ENCODE results near the gene FOXRED2. TPM values are rescaled to one million over a fixed set of nuclear protein-coding genes. Genes with fewer than 3 reads are reported as not detected.

FOXRED2 gene
- 1 to 10 TPM in 1 of 3 donors, under 1 TPM in 1, not detected in 1; 0.38 to 2.8 TPM for polyA plus RNA-seq

DNA sequence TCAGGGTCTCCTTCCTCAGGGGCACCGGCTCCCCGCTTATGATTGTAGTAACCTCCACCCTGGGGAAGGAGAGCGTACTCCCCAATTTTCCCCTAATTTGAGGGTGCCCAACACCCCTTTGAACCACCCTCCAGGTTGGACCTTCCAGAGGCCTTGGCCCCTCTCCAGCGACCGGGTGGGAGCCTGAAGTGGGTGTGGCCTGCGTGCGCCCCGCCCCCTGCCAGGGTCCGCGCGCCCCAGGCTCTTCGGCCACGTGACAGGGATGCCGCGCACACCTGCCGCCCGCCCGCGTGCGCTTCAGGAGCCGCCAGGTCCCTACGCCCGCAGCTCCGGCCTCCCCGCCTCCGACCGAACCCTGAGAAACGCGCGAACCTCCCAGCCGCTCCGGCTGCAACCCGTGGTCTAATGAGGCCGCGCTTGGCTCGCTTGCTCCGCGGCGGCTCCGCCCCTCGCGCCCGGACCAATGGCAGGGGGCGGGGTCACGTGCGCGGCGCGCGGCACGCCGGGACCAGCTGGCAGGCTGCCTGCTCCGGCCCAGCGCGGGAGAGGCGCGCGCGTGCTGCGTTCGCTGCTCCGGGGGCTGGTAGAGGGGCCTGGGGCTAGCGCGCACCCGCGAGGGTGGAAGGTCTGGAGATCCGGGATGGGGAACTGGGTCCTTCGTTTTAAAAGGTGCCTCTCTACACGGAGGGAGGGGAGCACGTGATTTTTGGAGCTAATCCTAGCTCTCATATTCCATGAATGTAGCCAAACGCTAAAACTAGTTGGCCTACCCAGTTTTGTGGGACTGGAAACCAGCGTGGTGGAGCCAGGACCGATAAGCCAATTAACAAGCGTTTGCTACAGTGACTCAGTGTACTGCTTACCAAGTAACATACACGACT lies at the start of gene FOXRED2:
TSS of gene FOXRED2 (minus strand) at position 404 of the 881 bp plus-strand sequence. CDS start 618 bp downstream, outside the sequence.
- no peaks in the 10 kb centered on the region for H3K9me3 Mint-ChIP-seq
- H3K27ac Mint-ChIP-seq = peak within 1 kb of the TSS in 4 of 6 donors; percentile 1 to 73 (median 54)
- DNase-seq = peak; percentile 90 to 92 (median 90)
- peak within 1 kb of the TSS; percentile 65 to 76 (median 74) for H3K4me3 Mint-ChIP-seq
- H3K4me1 Mint-ChIP-seq = peaks cover 6 to 14% of the 10 kb centered on the region in 2 donors
- peaks cover 7 to 14% (median 9%) of the 10 kb centered on the region in 3 donors for H3K36me3 Mint-ChIP-seq
- H3K27me3 Mint-ChIP-seq (ENCODE audit: low read depth in 3 of 3) = peaks cover 0 to 2% (median 2%) of the 10 kb centered on the region in 3 donors

DNA sequence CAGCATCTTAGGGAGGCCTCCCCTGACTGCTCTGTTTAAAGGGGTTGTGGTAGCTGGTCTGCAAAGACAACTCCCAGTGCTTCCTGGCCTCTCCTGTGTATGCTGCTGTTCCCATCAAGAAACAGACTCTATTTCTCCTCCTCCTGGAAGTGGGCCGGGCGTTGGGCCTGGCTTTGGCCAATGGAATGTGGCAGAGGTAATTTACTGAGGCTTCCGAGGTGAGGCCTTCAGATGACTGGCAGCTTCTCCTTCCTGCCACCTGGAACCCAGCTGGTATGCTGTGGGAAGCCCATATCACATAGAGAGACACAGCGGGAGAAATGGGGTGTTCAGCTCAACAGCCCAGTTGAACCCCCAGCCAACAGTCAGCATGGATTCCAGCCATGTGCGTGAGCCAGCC lies 47.3 kb upstream of the FOXRED2 start:
- peaks cover 0 to 3% (median 0%) of the 10 kb centered on the region in 6 donors for H3K9me3 Mint-ChIP-seq
- DNase-seq = no peak
- H3K27me3 Mint-ChIP-seq (ENCODE audit: low read depth in 3 of 3) = peaks cover 6 to 11% (median 7%) of the 10 kb centered on the region in 3 donors
- H3K36me3 Mint-ChIP-seq = no peaks in the 10 kb centered on the region
- no peaks in the 10 kb centered on the region for H3K4me1 Mint-ChIP-seq
- H3K27ac Mint-ChIP-seq = no peak overlapping the region
- no peak overlapping the region for H3K4me3 Mint-ChIP-seq

DNA sequence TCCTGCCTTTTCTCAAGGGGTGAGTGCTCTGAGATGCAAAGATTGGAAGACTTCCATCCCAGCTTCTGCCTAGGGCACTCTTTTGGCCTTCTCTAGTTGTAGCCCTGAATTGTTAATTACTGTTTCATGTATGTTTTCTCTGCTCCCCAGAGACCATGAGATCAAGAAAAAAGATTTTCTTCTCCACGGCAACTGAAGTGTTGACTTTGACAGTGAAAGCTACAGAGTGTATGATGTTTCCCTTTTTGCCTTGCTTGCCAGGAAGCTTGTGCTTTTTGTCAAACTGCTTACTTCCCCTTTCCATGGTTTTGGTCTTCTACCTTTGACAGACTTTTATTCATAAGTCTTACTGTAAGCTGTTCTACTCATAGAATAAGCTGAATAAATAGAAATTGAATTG lies 45.4 kb upstream of the FOXRED2 start:
- Mint-ChIP-seq H3K27me3 (ENCODE audit: low read depth in 3 of 3) (peaks cover 6 to 15% (median 8%) of the 10 kb centered on the region in 3 donors), H3K27ac (no peak overlapping the region), H3K4me1 (no peaks in the 10 kb centered on the region), H3K4me3 (no peak overlapping the region), H3K9me3 (peaks cover 0 to 3% (median 0%) of the 10 kb centered on the region in 6 donors), H3K36me3 (no peaks in the 10 kb centered on the region)
- DNase-seq = no peak

DNA sequence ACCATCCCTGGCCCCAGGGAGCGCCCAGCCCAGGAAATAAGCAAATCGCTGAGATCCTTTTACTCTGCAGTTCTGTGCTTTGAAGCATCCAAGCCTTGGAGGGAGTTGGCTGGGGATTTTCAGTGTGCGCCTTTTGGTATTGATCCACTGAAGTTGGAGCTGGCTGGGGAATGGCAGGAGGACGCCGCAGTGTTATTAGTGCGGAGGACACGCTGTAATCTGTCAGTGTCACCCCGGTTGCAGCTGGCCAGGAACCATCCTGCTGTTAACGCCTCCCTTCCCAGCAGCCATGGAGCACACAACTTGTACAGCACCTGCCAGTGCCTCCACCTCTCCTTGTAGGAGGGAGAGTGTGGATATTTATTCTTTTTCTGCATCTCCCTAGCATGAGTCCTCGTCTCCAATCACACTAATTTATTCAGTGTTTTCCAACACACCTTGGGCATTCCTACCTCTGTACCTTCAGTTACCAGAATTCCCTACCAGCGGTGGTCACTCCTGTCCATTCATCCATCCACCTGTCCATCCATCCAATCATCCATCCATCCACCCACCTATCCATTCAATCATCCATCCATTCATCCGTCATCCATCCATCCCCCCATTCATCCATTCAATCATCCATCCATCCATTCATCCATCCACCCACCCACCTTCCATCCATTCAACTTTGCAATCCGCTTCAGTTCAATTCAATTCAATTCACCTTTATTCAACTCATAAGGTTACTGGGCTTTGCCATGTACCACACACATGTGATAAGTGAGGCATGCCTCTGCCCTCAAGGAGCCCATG lies 44.1 kb upstream of the FOXRED2 start:
- peaks cover 9 to 19% (median 10%) of the 10 kb centered on the region in 3 donors for H3K27me3 Mint-ChIP-seq (ENCODE audit: low read depth in 3 of 3)
- peaks cover 0 to 3% (median 0%) of the 10 kb centered on the region in 6 donors for H3K9me3 Mint-ChIP-seq
- H3K36me3 Mint-ChIP-seq = no peaks in the 10 kb centered on the region
- H3K4me1 Mint-ChIP-seq = no peaks in the 10 kb centered on the region
- DNase-seq = no peak
- no peak overlapping the region for H3K4me3 Mint-ChIP-seq
- no peak overlapping the region for H3K27ac Mint-ChIP-seq

DNA sequence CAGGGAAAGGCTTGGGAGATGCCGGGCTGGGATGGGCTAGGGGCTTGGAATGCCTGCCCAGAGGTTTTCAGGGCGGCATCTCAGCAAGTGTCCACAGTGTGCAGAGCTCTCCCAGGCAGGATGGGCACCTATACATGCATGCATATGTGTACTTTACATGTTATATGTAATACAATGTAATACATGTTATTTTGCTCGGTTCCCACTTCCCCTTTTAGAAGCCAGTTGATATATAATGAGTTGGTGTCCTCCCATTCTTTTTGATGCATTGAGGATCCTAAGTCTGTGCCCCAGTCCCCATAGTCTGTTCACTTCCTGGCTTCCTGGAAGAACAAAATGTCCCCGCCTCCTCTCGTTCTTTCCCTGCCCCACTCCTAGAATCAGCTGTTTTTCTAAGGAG lies 42.2 kb upstream of the FOXRED2 start:
- peaks cover 0 to 3% (median 0%) of the 10 kb centered on the region in 6 donors for H3K9me3 Mint-ChIP-seq
- no peaks in the 10 kb centered on the region for H3K4me1 Mint-ChIP-seq
- no peak overlapping the region for H3K27ac Mint-ChIP-seq
- H3K27me3 Mint-ChIP-seq (ENCODE audit: low read depth in 3 of 3) = peaks cover 7 to 19% (median 8%) of the 10 kb centered on the region in 3 donors
- DNase-seq = no peak
- no peak overlapping the region for H3K4me3 Mint-ChIP-seq
- no peaks in the 10 kb centered on the region for H3K36me3 Mint-ChIP-seq

DNA sequence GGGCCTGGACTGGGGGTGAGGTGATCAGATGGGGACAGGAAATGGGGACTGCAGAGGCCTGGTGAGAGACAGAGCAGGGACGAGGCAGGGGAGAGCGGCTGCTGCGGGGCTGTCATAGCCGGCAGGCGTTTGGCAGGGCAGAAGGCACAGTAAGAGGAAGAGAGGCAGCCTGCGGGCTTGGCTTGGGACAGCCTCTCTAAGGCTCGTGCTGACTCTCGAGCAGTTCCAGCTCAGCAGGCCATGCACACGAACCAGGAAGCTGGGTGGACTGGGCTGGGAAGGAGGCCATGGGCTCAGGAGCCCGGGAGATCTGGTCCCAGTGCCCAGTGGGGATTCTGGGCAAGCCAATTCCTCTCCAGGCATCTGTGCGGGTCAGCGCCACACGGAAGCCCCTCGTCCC lies 41.8 kb upstream of the FOXRED2 start:
- H3K27me3 Mint-ChIP-seq (ENCODE audit: low read depth in 3 of 3) = peaks cover 7 to 19% (median 8%) of the 10 kb centered on the region in 3 donors
- DNase-seq = no peak
- H3K9me3 Mint-ChIP-seq = peaks cover 0 to 3% (median 0%) of the 10 kb centered on the region in 6 donors
- H3K4me1 Mint-ChIP-seq = no peaks in the 10 kb centered on the region
- H3K36me3 Mint-ChIP-seq = no peaks in the 10 kb centered on the region
- no peak overlapping the region for H3K4me3 Mint-ChIP-seq
- H3K27ac Mint-ChIP-seq = no peak overlapping the region

- Mint-ChIP-seq H3K4me1 (no peaks in the 10 kb centered on the region), H3K9me3 (peaks cover 0 to 3% (median 0%) of the 10 kb centered on the region in 6 donors), H3K27me3 (ENCODE audit: low read depth in 3 of 3) (peaks cover 7 to 13% (median 8%) of the 10 kb centered on the region in 3 donors), H3K4me3 (no peak overlapping the region), H3K36me3 (no peaks in the 10 kb centered on the region), H3K27ac (no peak overlapping the region)
- no peak for DNase-seq
Measured at GRCh38 chr22:36546932-36547331, 40.1 kb upstream of the FOXRED2 start.

DNA sequence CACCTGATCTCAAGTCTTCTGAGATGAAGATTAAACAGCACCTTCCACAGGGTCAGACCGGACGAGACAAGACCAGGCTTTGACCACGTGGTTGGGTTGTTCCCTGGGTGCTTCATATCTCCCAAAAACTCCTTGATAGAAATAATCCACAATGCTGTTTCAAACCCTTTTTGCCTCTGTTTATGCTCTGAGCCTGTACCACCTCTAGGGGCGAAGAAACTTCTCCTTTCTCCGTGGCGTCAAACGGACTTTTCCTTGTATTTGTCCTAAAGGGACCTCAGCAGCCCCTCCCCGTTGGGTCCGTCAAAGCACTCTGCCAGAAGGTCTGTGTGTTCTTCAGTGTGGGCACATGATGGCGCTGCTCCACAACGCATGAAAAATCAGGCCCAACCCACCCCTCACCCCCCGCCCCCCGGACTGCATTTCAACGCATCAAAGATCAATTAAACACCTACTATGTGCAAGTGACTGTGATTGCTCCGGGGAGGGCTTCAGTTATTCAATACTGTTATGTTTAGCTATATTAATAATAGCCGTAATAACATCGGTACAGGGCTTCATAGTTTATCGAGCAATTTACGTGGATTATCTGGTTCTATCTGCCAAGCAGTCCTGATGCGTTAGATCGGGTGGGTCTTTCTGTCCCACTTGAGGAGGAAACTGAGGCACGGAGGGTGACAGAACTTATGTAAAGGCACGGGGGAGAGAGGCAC lies 39.4 kb upstream of the FOXRED2 start:
- no peak for DNase-seq
- peaks cover 6 to 13% (median 8%) of the 10 kb centered on the region in 3 donors for H3K27me3 Mint-ChIP-seq (ENCODE audit: low read depth in 3 of 3)
- H3K4me1 Mint-ChIP-seq = no peaks in the 10 kb centered on the region
- H3K9me3 Mint-ChIP-seq = peaks cover 0 to 3% (median 0%) of the 10 kb centered on the region in 6 donors
- no peak overlapping the region for H3K4me3 Mint-ChIP-seq
- H3K36me3 Mint-ChIP-seq = no peaks in the 10 kb centered on the region
- H3K27ac Mint-ChIP-seq = peak overlapping the region in 1 of 6 donors; percentile 50

GRCh38 chr22:36544107-36544620 lies 37.3 kb upstream of the FOXRED2 start:
- Mint-ChIP-seq H3K27ac (no peak overlapping the region), H3K9me3 (no peaks in the 10 kb centered on the region), H3K4me1 (no peaks in the 10 kb centered on the region), H3K4me3 (no peak overlapping the region), H3K27me3 (ENCODE audit: low read depth in 3 of 3) (peaks cover 4 to 15% (median 7%) of the 10 kb centered on the region in 3 donors), H3K36me3 (no peaks in the 10 kb centered on the region)
- no peak for DNase-seq

DNA sequence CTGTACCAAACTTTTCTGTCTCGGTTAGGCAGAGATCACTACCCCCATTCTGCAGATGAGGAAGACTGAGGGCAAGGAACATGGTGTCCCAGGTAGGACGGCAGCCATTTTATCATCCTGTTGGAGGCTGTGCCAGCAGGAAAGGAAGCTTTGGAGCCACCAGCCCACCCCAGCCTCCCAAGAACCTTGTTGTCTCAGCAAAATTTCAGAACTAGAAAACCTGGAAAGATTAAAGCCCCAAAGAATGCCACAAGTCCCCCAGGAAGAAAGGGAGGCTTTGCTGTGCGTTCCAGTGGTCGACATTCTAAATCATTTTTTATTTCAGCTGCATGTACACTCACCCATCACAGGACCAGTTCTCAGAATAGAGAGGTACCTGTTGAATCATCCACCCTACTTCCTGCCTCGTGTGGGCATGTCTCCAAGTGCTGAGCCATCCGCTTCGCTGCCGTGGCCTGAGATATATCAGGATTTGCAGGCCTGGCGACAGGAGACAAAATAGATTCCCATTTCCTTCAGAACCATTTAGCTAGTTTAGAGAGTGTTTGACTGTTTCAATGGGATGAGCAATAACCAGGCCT lies 35.1 kb upstream of the FOXRED2 start:
- H3K4me1 Mint-ChIP-seq = no peaks in the 10 kb centered on the region
- no peak overlapping the region for H3K4me3 Mint-ChIP-seq
- no peaks in the 10 kb centered on the region for H3K36me3 Mint-ChIP-seq
- DNase-seq = no peak
- no peaks in the 10 kb centered on the region for H3K9me3 Mint-ChIP-seq
- H3K27ac Mint-ChIP-seq = no peak overlapping the region
- peaks cover 0 to 12% (median 7%) of the 10 kb centered on the region in 3 donors for H3K27me3 Mint-ChIP-seq (ENCODE audit: low read depth in 3 of 3)

DNA sequence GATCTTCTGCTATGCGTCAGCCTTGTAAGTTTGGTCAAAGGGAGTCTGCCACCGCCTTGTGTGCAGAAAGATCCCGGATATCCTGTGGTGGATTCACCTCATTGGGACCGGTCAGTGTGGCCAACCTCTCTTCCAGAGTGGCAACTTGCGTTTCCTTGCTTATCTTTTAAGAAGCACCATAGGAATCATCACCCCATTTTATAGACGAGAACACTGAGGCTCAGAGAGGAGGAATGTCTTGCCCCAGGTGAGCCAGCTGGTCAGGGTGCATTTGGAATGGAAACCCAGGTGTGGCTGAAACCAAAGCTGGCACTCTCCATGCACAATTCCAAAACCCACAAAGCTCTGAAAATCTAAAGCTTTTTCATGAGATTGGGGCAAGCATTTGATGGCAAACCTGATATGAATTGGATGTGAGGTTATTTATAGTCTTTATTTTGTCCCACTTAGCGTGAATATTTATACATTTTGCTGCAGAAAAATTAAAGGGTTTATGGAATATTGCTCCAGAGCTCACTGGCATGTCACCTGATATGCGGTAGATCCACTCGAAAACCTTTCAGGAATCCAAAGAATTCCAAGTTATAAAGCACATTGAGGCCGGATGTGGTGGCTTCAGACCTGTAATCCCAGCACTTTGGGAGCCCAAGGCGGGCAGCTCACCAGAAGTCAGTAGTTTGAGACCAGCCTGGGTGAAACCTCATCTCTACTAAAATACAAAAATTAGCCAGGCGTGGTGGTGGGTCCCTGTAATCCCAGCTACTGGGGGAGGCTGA lies 34.2 kb upstream of the FOXRED2 start:
- Mint-ChIP-seq H3K9me3 (no peaks in the 10 kb centered on the region), H3K4me1 (no peaks in the 10 kb centered on the region), H3K36me3 (no peaks in the 10 kb centered on the region), H3K27ac (no peak overlapping the region), H3K4me3 (no peak overlapping the region), H3K27me3 (ENCODE audit: low read depth in 3 of 3) (peaks cover 0 to 10% (median 1%) of the 10 kb centered on the region in 3 donors)
- no peak for DNase-seq

- peaks cover 0 to 10% (median 0%) of the 10 kb centered on the region in 3 donors for H3K27me3 Mint-ChIP-seq (ENCODE audit: low read depth in 3 of 3)
- no peaks in the 10 kb centered on the region for H3K36me3 Mint-ChIP-seq
- no peak for DNase-seq
- no peak overlapping the region for H3K27ac Mint-ChIP-seq
- H3K4me3 Mint-ChIP-seq = no peak overlapping the region
- H3K4me1 Mint-ChIP-seq = no peaks in the 10 kb centered on the region
- no peaks in the 10 kb centered on the region for H3K9me3 Mint-ChIP-seq
Measured at GRCh38 chr22:36538529-36538928, 31.7 kb upstream of the FOXRED2 start.
